GM19324 (cell line): ENCODE results near the gene CRABP2.

ENCODE experiments used
- ATAC-seq: cut with Tn5 transposase; IDR thresholded peaks from one replicate; pipeline ENCODE4 v1.9.1; 2021; ENCODE audit warnings: mild to moderate bottlenecking, moderate library complexity; ENCODE audit not compliant: unreplicated experiment, low FRiP score

The CRABP2 gene

DNA sequence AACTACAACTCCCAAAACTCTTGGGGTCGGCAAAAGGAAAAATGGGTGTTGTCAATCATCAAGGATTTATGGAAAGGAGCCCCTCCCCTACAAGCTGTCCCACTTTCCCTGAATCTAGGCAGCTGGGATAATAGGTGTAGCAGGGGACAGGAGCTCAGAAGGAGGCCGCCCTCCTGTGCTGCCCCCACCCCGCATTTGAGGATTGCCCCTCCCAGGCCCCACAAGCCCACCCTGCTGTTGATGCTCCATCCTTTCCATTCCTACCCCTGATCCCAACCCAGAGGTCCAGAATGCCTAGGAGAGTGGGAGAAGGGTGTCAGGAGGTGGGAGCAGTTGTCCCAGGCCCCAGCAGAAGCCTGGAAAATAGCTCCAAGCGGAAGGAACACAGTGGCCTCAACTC lies 37.4 kb upstream of the CRABP2 start:
- ATAC-seq, result no peak

- no peak for ATAC-seq
Observed at GRCh38 chr1:156742017-156742416, 36.6 kb upstream of the CRABP2 start.

GRCh38 chr1:156741481-156741983 lies 36.1 kb upstream of the CRABP2 start:
- peak; percentile 1 for ATAC-seq

GRCh38 chr1:156740741-156741480 lies 35.5 kb upstream of the CRABP2 start, which contains the start of gene MRPL24:
Gene MRPL24, minus strand, starts transcription at chr1:156741088. Its CDS starts 2,384 bp downstream, at chr1:156738704.
- peak; percentile 89 for ATAC-seq

- no peak for ATAC-seq
Observed at GRCh38 chr1:156740237-156740740, 34.9 kb upstream of the CRABP2 start.

- no peak for ATAC-seq
Observed at GRCh38 chr1:156738916-156739315, 33.5 kb upstream of the CRABP2 start.

DNA sequence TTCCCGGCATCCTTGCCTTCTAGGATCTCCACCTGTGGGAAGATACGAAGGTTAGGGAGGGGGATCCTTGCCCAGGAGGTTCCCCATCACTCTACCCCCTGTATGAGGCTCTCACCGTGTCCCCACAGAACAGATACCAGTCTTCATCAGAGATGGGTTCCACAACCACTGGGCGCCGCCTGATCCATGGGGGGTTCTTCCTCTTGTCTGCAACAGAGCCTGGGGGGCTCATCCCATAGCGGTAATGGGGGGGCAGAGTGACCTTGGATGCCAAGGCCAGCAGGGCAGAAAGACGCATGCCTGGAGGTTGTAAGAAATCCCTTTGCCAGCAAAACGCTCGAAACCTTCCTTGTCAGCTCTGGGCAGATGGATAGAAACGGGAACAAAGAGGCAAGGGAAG lies 33.0 kb upstream of the CRABP2 start:
- no peak for ATAC-seq

- ATAC-seq, result no peak
Observed at GRCh38 chr1:156733989-156734584, 28.7 kb upstream of the CRABP2 start.

DNA sequence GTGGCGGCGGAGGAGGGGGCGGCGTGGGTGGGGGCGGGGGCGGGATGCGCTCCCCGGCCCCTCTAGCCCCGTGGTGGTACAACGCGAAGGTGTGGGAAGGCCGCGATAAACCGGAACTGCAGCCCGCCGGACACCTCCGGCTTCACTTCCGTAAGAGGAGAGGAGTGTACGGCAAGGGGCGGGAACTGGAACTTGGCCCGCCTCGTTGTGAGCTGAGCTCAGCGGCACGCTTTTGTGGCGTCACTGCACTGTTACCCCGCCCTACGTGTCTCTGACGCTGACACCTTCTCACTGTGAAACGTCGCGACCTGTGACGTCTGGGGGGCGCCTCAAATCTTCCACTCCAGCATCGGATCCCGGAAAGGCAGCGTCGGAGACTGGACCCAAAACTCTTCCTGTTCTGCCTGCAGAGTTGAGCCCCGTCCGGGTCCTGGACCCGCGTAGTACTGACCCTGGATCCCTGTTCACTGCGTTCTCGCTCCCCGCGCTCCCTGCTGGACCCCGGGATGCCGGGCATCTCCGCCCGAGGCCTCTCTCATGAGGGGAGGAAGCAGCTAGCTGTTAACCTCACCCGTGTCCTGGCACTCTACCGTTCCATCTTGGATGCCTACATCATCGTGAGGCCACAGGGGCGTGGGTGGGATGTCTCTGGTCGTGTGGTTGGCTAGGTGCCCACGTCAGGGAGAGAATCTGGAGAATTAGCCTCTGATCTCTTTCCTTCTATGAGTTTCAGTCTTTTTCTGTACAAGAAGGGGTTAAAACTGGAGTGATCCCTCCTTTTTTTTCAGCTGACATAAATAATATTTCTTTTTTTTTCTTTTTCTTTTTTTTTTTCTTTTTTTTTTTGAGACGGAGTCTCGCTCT lies 23.4 kb upstream of the CRABP2 start, which contains the start of gene ISG20L2:
Gene ISG20L2 (minus strand): TSS at position 168 of the 864 bp plus-strand sequence. CDS start 1,114 bp downstream, outside the sequence.
- ATAC-seq, result peak; percentile 89

- ATAC-seq, result peak; percentile 74
Observed at GRCh38 chr1:156727926-156728598, 22.7 kb upstream of the CRABP2 start, which contains the start of gene METTL25B. Gene METTL25B, plus strand, starts transcription at chr1:156728469. Its CDS starts 636 bp downstream, at chr1:156729105.

DNA sequence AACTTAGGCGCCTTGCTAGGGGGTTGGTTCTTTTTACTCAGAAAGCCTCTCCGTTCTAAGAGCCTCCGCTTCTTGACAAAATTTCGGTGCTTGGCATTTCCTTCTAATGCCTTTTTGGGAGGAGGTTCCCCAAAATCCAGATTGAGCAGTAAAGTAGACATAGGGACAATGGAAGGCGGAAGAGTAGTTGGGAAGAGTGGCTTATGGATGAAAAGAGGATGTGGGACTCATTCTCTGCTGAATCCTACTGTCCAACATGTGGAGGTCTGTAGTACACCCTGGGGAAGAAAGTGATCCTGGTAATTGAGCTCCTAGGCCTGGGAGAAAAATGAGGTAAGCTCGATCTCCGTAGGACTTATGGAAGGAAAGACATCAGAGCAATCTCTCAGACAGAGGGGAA lies 22.1 kb upstream of the CRABP2 start:
- no peak for ATAC-seq

GRCh38 chr1:156726549-156727226 lies 21.3 kb upstream of the CRABP2 start:
- no peak for ATAC-seq

DNA sequence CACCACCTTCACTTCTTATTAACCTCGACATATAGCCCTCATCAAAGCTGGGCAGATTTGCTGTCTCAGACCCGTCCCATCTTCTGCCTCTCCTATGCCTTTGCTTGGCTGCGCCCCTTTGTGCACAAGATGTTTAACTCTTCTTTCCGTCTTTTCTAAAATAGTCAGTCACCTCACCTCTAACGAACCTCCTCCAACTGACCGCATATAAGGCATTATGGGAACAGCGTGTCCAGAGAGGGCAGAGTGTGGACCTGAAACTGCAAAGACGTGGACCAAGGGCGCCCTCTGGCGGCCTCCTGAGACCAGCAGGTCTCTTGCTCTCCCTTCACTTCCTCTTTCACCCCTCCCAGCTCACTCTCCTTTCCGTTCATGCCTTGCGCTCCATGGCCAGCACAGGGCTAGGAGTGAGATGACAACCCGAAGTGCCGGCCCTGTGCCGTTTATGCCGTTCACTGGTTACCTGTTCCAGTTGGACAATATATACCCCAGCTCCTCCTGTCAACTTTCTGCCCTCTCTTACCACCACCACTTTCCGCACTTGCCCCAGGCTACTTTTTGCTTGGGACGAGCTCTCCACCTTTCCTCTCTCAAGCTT lies 20.4 kb upstream of the CRABP2 start:
- peak; percentile 26 for ATAC-seq

DNA sequence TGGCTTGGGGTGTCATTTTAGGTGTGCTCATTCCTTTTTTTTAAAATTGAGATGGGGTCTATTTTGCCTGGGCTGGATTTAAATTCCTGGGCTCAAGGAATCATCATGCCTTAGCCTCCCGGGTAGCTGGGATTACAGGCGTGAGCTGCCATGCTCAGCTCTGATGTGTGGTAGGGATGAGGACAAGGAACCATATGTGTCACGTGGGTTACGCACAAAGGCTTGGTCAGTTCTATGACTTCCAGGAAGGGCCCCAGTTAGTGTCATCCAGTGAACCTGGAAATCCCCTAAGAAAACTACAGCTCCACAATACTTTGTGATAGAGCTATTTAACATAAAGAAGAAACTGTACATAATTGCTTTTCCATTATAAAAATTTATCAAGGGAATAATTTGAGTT lies 16.2 kb upstream of the CRABP2 start:
- ATAC-seq, result no peak

GRCh38 chr1:156721131-156721530 lies 15.7 kb upstream of the CRABP2 start:
- no peak for ATAC-seq

- ATAC-seq, result no peak
Observed at GRCh38 chr1:156717351-156717750, 12.0 kb upstream of the CRABP2 start.

- no peak for ATAC-seq
Observed at GRCh38 chr1:156714830-156715229, 9.4 kb upstream of the CRABP2 start.

DNA sequence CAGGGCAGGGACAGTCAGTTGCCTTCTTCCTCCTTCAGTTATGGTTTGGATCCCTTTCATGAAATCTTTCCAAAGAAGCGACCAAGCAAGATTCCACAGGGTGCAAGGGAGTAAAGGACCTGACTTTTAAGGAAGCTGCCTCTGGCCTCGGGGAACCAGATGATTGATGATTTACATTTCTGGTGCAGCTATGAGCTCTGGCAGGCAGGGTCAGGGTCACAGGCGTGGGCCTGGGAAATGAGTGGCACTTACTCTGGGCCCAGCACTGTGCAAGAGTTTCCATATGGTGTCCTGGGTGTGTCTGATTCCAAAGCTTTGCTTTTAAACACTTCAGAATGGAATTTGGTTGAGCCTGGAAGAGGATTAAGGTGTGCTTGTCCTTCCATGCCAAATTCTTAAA lies 7.2 kb upstream of the CRABP2 start:
- ATAC-seq, result no peak
